Adrenal gland (tissue), 12 donors: ENCODE results near the gene YAP1. TPM values are rescaled to one million over a fixed set of nuclear protein-coding genes. Genes with fewer than 3 reads are reported as not detected.

Experiments
- DNase-seq, 7 donors: peaks; one replicate each; pipeline ENCODE4 v3.0.0-alpha.2; 2019 to 2020
- H3K27ac ChIP-seq, 5 donors: fragments of 200-600 bp; sonication (generic) in 4 of 5; 1 replicate in 3 of 5; 2 replicates in 2 of 5; pipeline versions ENCODE4 v1.5.1 to v1.8.0; 2016 to 2020; ENCODE audit warnings: mild to moderate bottlenecking in 1 of 5
- H3K27me3 ChIP-seq: fragments of 200-600 bp; 2 replicates; pipeline ENCODE4 v1.8.0; 2021
- H3K36me3 ChIP-seq, 2 donors: fragments of 200-600 bp; replicated peaks in 1 of 2; 1 replicate in 1 of 2; 2 replicates in 1 of 2; pipeline versions ENCODE4 v1.5.1 to v1.8.0; 2018 to 2022
- H3K4me1 ChIP-seq, 2 donors: fragments of 200-600 bp; replicated peaks in 1 of 2; 1 replicate in 1 of 2; 2 replicates in 1 of 2; pipeline versions ENCODE4 v1.5.1 to v1.8.0; 2018 to 2021
- H3K4me3 ChIP-seq, 4 donors: fragments of 200-600 bp; sonication (generic) in 3 of 4; one replicate each; pipeline ENCODE4 v1.5.1; 2016 to 2018
- H3K9me3 ChIP-seq, 3 donors: fragments of 200-600 bp; sonication (generic) in 1 of 3; replicated peaks in 1 of 3; 1 replicate in 2 of 3; 2 replicates in 1 of 3; pipeline versions ENCODE4 v1.5.1 to v1.8.0; 2016 to 2021
- POLR2A ChIP-seq, 2 donors: fragments of 450-650 bp; IDR thresholded peaks; one replicate each; pipeline ENCODE4 v1.6.1; 2017; ENCODE audit warnings: antibody characterized with exemption in 2 of 2, mild to moderate bottlenecking in 2 of 2, moderate library complexity in 1 of 2
- WGBS, 4 donors: extraction: QIAGEN DNeasy Blood & Tissue Kit in 2 of 4; methylation state at CpG; one replicate each; pipeline versions ENCODE4 v1.1.5 to v1.1.7; 2013 to 2017; 5-methylcytosine and 5-hydroxymethylcytosine counted together
- intact Hi-C, 2 donors: fragments of 100-400 bp; cut with DNase I; formaldehyde crosslinking; loops; one replicate each; pipeline versions ENCODE4 v1.14.1 to v1.15.0; 2022 to 2023
- polyA plus RNA-seq, 3 donors: library from polyadenylated mRNA; stranded (reverse); fragments of 200-250 nt in 2 of 3; fragments of 350-450 nt in 1 of 3; fragmentation: Illumina TruSeq in 1 of 3; extraction: RNeasy Lipid Tissue Mini Kit (QIAGEN cat#74804) in 1 of 3; gene quantifications; one replicate each; pipeline ENCODE4 v1.2.3, GENCODE V29; 2013 to 2014
- total RNA-seq, 9 donors: library from RNA; depleted of rRNA in 4 of 9; stranded (reverse); fragments of >200 nt in 4 of 9; fragments of 120-200 nt in 1 of 9; fragmentation: NEBNext Ultra II Directional in 1 of 9; extraction: Animal tissue kit (Norgen Biotek cat#: 25700) in 1 of 9; gene quantifications; one replicate each; pipeline versions ENCODE4 v1.1.0 to v1.2.4, GENCODE V29; 2013 to 2023
- TF ChIP-seq, protein P1 (sequence below), 6 experiments: fragments of 450-650 bp in 4 of 6; fragments of 200-600 bp in 2 of 6; sonication (generic) in 1 of 6; IDR thresholded peaks; 1 replicate in 5 of 6; 2 replicates in 1 of 6; pipeline versions ENCODE4 v1.5.1 to v1.8.0; 2016 to 2021; ENCODE audit warnings: antibody characterized with exemption in 6 of 6, mild to moderate bottlenecking in 2 of 6, moderate library complexity in 1 of 6
- donor health status: healthy with polysubstance abuse.
- donor health status: Bipolar disorder and iron deficiency.
- donor health status: DM: yes; HTN: yes; CAD: no.
- donor health status: DM: no; HTN: no; CAD: no.
- donor health status: DM: no; HTN: no; CAD: no.
- donor health status: DM: yes; HTN: yes; CAD: no.

The YAP1 gene
- total and polyA plus RNA-seq, 12 donors, result 16.3 to 135 (median 82.9) TPM

DNA sequence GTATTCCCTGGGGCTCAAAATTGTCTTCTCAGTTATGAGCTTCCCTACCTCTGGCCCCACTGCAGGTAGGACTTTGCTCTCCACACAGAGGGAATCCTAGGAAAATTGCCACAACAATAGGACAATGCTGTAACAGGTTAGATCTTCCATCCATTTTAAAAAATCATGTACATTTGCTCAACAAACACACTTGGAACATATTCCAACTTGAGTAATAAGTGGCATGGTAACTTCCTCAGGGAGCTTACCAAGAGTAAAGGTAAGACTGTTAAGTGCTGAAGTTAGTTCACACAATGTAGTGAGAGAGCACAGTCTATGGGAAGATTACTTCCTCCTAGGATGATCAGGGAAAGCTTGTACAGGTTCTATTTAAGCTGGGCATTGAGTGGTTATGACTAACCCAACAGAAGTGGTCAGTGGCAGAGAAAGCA lies 128.2 kb downstream of the YAP1 start:
- H3K36me3 ChIP-seq, result no peaks in the 10 kb centered on the region
- H3K4me3 ChIP-seq, result no peak overlapping the region
- TF ChIP-seq POLR2A (IDR thresholded peaks at IDR 0.05), result no peak
- TF ChIP-seq, protein P1, sequence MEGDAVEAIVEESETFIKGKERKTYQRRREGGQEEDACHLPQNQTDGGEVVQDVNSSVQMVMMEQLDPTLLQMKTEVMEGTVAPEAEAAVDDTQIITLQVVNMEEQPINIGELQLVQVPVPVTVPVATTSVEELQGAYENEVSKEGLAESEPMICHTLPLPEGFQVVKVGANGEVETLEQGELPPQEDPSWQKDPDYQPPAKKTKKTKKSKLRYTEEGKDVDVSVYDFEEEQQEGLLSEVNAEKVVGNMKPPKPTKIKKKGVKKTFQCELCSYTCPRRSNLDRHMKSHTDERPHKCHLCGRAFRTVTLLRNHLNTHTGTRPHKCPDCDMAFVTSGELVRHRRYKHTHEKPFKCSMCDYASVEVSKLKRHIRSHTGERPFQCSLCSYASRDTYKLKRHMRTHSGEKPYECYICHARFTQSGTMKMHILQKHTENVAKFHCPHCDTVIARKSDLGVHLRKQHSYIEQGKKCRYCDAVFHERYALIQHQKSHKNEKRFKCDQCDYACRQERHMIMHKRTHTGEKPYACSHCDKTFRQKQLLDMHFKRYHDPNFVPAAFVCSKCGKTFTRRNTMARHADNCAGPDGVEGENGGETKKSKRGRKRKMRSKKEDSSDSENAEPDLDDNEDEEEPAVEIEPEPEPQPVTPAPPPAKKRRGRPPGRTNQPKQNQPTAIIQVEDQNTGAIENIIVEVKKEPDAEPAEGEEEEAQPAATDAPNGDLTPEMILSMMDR (IDR thresholded peaks at IDR 0.05), result no peak
- no peaks in the 10 kb centered on the region for H3K9me3 ChIP-seq
- DNase-seq, result no peak
- no peaks in the 10 kb centered on the region for H3K4me1 ChIP-seq
- intact Hi-C loops, result loop anchor here in 1 of 2 donors (10.0 kb wide), 1 partner anchor 134 kb away; no protein-coding TSS in a partner anchor
- no peak overlapping the region for H3K27ac ChIP-seq
- no peaks in the 10 kb centered on the region for H3K27me3 ChIP-seq

DNA sequence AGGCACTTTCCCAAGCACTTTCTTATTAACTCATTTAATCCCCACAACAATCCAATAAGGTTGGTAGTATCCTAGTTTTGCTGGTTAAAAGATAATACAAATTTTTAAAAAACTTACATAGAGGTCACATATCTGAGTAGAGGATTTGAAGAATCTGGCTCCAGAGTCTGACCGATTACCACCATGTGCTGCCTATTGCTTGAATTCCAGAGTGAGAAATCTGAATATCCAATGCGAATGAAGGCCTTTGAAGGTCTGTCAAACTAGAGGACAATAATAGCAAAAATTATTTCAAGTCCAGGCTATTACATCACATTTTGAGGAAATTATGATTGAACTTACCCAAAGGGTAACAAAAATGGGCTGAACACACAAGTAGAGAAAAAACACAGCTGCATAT lies 129.2 kb downstream of the YAP1 start:
- H3K27me3 ChIP-seq, result no peaks in the 10 kb centered on the region
- 89 to 97% (median 92%) methylated on average over 2 of the region's 2 CpGs for WGBS, 4 donors
- no peak overlapping the region for H3K4me3 ChIP-seq
- no peaks in the 10 kb centered on the region for H3K4me1 ChIP-seq
- intact Hi-C loops, result loop anchor here in 1 of 2 donors (10.0 kb wide), 1 partner anchor 135 kb away; no protein-coding TSS in a partner anchor
- no peaks in the 10 kb centered on the region for H3K9me3 ChIP-seq
- DNase-seq, result no peak
- H3K27ac ChIP-seq, result no peak overlapping the region
- no peaks in the 10 kb centered on the region for H3K36me3 ChIP-seq
- no peak for TF ChIP-seq POLR2A (IDR thresholded peaks at IDR 0.05)
- TF ChIP-seq, protein P1 (IDR thresholded peaks at IDR 0.05), result no peak

DNA sequence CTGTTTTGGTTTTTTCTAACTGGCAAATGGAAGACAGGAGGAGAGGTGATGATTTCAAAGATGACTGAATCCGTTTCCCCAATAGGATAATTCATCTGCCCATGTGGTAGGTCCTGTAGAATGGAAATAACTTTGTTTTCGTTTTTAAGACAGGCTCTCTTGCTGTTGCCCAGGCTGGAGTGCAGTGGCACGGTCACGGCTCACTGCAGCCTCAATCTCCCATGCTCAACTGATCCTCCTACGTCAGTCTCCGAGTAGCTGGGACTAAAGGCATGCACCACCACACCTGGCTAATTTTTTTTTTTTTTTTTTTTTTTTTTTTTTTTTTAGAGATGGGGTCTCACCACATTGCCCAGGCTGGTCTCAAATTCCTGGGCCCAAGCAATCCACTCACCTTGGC lies 129.7 kb downstream of the YAP1 start:
- no peak for DNase-seq

DNA sequence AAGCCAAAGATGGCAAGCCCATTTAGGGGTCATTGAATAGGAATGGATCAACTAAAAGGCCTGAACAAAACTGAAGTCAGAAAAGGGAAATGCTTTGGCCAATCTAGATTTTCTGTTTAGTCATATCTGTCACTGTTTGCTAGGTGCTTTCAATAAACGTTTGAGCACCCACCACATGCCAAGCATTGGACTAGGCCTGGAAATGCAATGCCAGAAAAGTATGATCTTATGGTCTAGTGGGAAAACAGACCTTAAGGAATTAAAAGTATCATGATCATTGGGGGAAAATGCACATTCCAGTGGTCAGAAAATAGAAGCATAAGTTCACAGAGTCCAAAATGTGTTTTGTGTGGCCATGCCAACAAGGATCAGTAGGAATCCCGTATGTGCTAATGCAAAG lies 130.3 kb downstream of the YAP1 start:
- no peak for DNase-seq
- H3K27ac ChIP-seq, result no peak overlapping the region
- no peak for TF ChIP-seq POLR2A (IDR thresholded peaks at IDR 0.05)
- TF ChIP-seq, protein P1 (IDR thresholded peaks at IDR 0.05), result no peak

More for the DNA sequence above, 129.7 kb downstream of the YAP1 start:
- WGBS, 4 donors, result 88 to 94% (median 92%) methylated on average over 6 of the region's 6 CpGs
- intact Hi-C loops, result loop anchor here in 1 of 2 donors (10.0 kb wide), 1 partner anchor 135 kb away; no protein-coding TSS in a partner anchor
- Histone ChIP-seq H3K9me3 (no peaks in the 10 kb centered on the region), H3K27ac (no peak overlapping the region), H3K36me3 (no peaks in the 10 kb centered on the region), H3K4me3 (no peak overlapping the region), H3K4me1 (no peaks in the 10 kb centered on the region), H3K27me3 (no peaks in the 10 kb centered on the region)
- TF ChIP-seq, protein P1 (IDR thresholded peaks at IDR 0.05), result no peak
- no peak for TF ChIP-seq POLR2A (IDR thresholded peaks at IDR 0.05)

More for the DNA sequence above, 130.3 kb downstream of the YAP1 start:
- intact Hi-C loops, result no loop called here
- no peak overlapping the region for H3K4me3 ChIP-seq
- WGBS, 4 donors, result 39 to 57% (median 54%) methylated on average over 2 of the region's 2 CpGs
- no peaks in the 10 kb centered on the region for H3K27me3 ChIP-seq
- no peaks in the 10 kb centered on the region for H3K36me3 ChIP-seq
- H3K4me1 ChIP-seq, result no peaks in the 10 kb centered on the region
- H3K9me3 ChIP-seq, result no peaks in the 10 kb centered on the region
